Measurements from ENCODE around the gene OLFM3. TPM values are rescaled to one million over a fixed set of nuclear protein-coding genes. Genes with fewer than 3 reads are reported as not detected.

OLFM3 gene
- total RNA-seq (2014; rRNA removed; shearing (Covaris generic); ENCODE audit: low replicate concordance), result not detected in 2 replicates

DNA sequence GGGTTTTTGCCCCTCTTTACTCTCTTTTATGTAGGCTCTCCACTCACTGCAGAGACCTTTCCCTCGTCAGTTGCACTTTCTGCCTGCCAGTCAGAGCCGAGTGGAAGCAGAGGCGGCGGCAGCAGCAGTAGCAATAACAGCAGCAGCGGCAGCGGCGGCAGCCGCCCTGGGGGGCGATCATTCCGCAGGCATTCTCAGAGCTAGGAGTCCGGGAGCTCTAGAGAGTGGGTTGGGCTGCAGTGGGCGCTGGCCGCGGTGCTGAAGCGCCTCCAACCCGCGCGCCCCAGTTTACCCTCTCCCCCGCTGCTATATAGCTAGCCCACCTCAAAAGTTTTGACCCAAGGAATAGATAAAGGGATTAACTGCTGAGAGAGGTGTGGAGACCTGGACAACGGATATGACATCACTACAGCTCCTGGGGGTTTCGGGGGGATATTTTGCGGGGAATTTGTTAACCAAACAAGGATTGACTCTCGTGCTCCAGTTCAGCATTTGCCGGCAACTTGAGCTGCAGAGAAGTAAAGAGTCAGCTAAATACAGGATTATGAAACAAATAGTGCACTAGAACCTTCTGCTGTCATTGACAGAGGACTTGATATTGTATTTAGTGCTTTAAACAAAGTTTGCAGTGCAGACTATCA lies at the start of gene OLFM3:
TSS of gene OLFM3 (minus strand) at position 102 of the 641 bp plus-strand sequence.
- Histone ChIP-seq H3K27me3 (no peaks in the 10 kb centered on the region; the same call in 1 of the 2 replicates), H3K4me3 (no peak within 1 kb of the TSS), H3K9me3 (no peaks in the 10 kb centered on the region), H3K36me3 (no peaks in the 10 kb centered on the region)
- peak; percentile 9 for DNase-seq

DNA sequence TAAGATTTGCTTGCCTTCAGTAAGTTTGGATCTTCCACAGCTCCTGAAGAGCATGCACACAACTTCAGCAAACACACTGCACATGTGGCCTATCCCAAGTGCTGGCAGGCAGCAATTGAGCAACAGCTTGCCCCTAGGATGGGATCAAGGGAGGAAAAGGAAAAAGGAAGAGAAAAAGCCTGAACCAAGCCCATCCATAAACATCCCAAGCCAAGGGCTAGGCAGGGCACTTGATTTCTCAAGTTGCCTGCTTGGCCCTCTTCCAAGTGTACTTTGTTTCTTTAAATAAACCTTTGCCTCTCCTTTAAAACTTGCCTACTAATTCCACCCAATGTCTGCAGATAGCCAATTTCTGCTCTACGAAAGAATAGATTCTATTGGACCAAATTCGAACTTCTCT lies 49.0 kb upstream of the OLFM3 start:
- Histone ChIP-seq H3K4me3 (no peak overlapping the region), H3K27me3 (no peaks in the 10 kb centered on the region), H3K36me3 (no peaks in the 10 kb centered on the region)

DNA sequence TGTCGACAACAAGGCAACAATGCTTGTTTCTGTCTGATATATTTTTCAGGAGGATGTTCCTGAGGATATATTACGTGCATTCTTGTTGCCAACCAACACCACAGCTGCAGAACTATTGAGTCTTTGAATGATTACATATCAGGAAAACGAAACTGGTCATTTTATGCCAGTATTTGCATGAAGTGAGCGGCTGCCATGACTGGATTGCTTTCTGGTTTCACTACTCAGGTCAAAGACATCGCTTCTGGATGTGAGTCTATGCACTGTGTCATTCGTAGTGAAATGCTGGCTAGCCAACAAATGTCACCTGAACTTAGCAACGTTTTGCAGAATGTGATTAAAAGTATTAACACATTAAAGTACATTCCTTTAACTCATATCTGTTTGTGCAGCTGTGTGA lies 35.8 kb upstream of the OLFM3 start:
- no peak for DNase-seq
- H3K9me3 ChIP-seq, result no peaks in the 10 kb centered on the region
- H3K27me3 ChIP-seq, result no peaks in the 10 kb centered on the region
- no peak overlapping the region for H3K4me3 ChIP-seq
- no peaks in the 10 kb centered on the region for H3K36me3 ChIP-seq

More for the DNA sequence above, 49.0 kb upstream of the OLFM3 start:
- no peaks in the 10 kb centered on the region for H3K9me3 ChIP-seq
- DNase-seq, result no peak

DNA sequence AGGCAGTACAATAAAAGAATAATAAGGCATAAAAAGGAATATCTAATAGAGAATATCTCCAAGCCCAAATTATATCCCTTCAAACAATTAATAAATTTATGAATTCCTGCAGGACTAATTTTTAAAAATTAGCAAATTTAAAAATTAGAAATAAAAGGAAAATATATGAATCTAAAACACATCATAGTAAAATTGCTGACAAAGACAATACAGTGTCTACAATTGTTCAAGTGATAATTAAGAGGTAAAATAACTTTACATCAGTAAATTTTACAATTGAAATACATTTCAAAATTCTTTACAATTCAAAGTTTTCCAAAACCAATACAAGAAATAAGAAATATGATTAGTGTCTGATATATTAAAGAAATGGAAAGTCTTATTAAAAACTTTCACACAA lies 22.8 kb upstream of the OLFM3 start:
- H3K9me3 ChIP-seq, result no peaks in the 10 kb centered on the region

DNA sequence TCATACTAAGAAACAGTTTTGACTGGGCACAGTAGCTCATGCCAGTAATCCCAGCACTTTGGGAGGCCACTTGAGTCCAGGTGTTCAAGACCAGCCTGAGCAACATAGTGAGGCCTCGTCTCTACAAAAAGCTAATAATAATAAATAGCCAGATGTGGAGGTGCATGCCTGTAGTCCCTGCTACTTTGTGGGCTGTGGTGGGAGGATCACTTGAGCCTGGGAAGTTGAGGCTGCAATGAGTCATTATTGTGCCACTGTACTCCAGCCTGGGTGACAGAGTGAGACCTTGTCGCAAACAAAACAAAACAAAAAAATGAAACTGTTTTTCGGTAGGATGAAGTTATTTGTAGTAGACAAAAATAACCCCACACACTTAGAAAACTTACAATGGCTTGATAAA lies 19.0 kb upstream of the OLFM3 start:
- no peak overlapping the region for H3K4me3 ChIP-seq
- H3K27me3 ChIP-seq, result no peaks in the 10 kb centered on the region
- no peaks in the 10 kb centered on the region for H3K9me3 ChIP-seq
- no peaks in the 10 kb centered on the region for H3K36me3 ChIP-seq
- no peak for DNase-seq

More for the DNA sequence above, 22.8 kb upstream of the OLFM3 start:
- Histone ChIP-seq H3K4me3 (no peak overlapping the region), H3K36me3 (no peaks in the 10 kb centered on the region), H3K27me3 (no peaks in the 10 kb centered on the region)
- no peak for DNase-seq

DNA sequence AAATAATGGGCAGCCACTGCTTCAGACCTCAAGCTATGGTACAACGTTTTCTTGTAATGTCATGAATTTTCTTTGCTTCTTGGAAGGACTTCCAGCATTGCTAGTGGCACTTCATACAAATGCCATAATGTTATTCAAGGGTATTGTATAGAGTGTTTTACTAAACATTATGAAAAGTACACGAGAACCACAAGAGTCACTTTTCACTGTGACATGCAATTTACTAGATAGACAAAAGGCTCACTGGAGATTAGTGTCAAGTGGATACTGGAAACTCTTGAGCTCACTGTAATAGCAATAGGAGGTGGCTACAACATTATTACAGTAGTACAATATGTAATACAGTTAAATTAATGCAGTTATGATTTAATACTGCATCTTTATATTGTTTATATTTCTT lies 5.3 kb upstream of the OLFM3 start:
- Histone ChIP-seq H3K9me3 (no peaks in the 10 kb centered on the region), H3K36me3 (no peaks in the 10 kb centered on the region), H3K4me3 (no peak overlapping the region), H3K27me3 (no peaks in the 10 kb centered on the region)
- DNase-seq, result no peak

DNA sequence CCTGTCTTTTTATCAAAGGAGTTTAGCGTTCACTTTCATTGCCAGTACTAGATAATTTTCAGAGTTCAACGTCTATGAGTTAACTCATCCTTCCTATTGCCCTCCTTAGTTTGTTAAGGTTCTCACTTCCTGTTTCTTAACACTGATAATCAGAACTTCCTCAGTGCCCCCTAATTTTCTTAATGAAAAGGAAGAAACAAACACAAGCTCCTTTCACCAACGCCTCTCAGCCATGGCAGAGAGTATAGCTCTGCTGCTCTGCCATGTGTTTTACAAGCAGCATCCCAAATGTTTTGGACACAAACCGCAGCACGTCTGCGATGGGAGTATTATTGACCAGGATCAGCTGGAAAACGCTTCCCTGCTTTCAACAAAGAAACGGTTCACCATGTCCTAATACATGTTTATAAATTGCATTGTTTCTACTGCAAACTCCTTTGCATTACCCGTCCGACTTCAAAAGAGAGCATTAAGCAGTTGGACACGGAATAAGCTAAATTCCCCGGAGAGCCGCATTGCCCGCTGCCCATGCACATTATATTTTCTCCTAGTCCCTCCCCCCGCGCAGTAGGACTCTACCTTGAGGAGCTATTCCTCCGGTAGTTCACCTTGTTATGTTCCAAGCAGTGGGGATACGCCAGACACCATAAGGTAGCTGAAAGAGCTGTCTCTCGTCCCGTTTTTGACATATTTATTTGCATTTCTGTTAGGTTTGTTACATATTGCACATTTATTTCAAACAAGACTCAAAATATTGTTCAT lies 561 bp downstream of the OLFM3 start:
- no peaks in the 10 kb centered on the region; the same call in 1 of the 2 replicates for H3K27me3 ChIP-seq
- no peak overlapping the region for H3K4me3 ChIP-seq
- H3K9me3 ChIP-seq, result no peaks in the 10 kb centered on the region
- H3K36me3 ChIP-seq, result no peaks in the 10 kb centered on the region
- DNase-seq, result no peak

DNA sequence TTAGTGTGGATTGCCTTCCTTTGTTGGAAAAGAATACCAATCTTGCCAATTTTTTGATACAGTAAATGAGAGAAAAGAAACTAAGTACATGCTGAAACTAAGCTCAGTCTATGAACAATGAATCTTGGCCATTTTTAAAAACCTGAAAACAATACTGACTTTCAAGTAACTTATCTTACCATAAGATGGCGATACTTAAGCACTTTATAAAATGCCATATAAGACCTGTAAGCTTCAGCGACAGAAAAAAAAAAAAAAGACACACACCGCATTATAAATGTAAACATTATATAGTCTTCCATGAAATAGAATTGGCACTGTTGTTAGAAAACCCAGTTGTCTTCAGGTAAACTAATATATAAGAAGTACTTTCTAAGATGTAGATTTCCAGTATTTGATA lies 3.0 kb downstream of the OLFM3 start:
- Histone ChIP-seq H3K36me3 (no peaks in the 10 kb centered on the region), H3K27me3 (no peaks in the 10 kb centered on the region; the same call in 1 of the 2 replicates)

DNA sequence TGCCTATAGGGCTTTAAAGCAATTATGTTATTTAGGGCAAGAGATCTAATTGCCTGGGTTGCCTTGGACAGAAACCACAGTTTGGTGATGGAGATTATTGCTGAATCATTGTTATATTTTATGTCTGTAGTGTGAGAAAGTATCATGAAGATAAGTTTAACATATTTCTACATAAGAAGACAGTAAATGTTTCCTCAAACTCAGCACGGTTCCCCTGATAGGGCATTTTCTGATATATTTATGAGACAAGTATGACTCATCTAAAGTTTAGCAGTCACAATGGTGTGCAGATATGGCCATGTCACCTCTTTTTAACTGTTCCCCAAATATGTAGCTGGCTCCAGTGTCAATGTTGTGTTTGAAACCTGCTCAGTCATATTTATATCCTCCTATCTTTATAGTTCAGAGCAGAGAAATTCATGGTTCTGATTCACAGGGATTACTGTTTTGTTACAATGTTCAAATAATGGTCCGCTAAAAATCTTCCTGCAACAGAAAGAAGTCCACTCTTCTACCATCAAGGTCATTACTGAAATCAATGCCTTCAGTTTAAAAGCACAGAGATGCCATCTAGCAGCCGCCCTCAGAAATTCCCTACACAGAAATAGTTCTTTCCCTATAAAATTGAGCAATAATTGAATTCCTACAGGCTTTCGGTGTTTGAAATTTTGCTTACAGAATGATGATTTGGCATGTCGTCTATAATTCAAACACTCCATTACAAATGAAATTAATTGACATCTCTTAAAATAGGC lies 3.7 kb downstream of the OLFM3 start:
- no peak overlapping the region for H3K4me3 ChIP-seq
- DNase-seq, result no peak

More for the DNA sequence above, 3.0 kb downstream of the OLFM3 start:
- DNase-seq, result no peak
- Histone ChIP-seq H3K4me3 (no peak overlapping the region), H3K9me3 (no peaks in the 10 kb centered on the region)

DNA sequence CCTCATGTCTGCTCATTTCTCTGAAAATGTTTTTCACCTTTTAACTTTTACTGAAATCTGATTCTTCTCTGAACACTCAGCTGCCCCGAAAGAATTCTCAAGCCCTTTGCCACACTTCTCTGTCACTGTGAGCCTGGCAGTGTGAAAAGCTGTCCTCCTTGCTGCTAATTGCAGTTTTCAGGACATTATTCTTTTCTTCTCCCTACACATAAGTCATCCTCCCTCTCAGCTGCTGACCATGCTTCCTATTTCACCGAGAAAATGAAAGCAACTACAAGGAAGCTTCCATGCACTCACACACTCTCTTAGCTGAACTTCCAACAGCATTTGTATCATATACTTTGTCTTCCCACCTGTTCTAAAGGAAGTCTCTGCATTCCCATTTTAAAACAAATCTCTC lies 15.8 kb downstream of the OLFM3 start:
- Histone ChIP-seq H3K4me3 (no peak overlapping the region), H3K27me3 (no peaks in the 10 kb centered on the region), H3K36me3 (no peaks in the 10 kb centered on the region), H3K9me3 (no peaks in the 10 kb centered on the region)
- no peak for DNase-seq

More for the DNA sequence above, 3.7 kb downstream of the OLFM3 start:
- Histone ChIP-seq H3K9me3 (no peaks in the 10 kb centered on the region), H3K36me3 (no peaks in the 10 kb centered on the region), H3K27me3 (no peaks in the 10 kb centered on the region; the same call in 1 of the 2 replicates)

DNA sequence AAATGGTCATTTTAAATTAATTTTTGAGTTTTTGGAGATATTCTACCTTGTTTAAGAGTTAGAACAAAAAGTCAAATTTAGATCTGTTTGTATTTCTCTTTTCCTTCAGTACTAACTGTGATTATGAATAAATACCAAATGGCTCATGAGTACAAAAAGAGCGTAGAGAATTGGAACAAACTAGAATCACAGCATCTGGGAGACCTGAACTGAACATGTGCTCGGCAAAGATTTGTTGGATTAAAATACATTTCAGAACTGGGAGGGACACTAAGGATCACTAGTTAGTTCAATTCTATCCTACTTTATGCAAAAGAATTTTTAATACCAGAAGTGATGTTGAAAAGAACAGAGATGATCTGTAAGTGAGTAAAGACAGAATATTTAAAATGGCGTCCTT lies 19.5 kb downstream of the OLFM3 start:
- no peak for DNase-seq
- Histone ChIP-seq H3K9me3 (no peaks in the 10 kb centered on the region), H3K27me3 (0 out of 2 replicates have a peak, but pooled peaks cover 3% of the 10 kb centered on the region), H3K4me3 (no peak overlapping the region), H3K36me3 (no peaks in the 10 kb centered on the region)

DNA sequence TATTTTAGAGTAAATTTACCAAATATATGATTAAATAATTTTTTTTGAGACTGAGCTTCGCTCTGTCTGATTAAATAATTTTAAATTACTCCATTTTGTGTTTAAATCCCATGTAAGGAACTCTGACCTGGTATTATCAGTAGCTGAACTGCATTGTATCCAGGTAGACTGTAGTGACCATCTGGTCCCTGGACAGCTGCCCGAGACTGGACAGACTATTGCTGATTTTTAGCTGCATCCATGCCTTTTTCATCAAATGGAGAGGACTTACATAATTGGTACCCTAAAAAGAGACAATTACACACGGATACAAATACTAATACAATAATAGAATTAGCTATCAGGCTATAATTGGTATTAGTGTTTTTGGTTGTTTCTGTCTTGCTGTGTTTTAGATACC lies 20.6 kb downstream of the OLFM3 start:
- Histone ChIP-seq H3K36me3 (no peaks in the 10 kb centered on the region), H3K4me3 (no peak overlapping the region), H3K9me3 (no peaks in the 10 kb centered on the region), H3K27me3 (0 out of 2 replicates have a peak, but pooled peaks cover 3% of the 10 kb centered on the region)
- DNase-seq, result no peak

DNA sequence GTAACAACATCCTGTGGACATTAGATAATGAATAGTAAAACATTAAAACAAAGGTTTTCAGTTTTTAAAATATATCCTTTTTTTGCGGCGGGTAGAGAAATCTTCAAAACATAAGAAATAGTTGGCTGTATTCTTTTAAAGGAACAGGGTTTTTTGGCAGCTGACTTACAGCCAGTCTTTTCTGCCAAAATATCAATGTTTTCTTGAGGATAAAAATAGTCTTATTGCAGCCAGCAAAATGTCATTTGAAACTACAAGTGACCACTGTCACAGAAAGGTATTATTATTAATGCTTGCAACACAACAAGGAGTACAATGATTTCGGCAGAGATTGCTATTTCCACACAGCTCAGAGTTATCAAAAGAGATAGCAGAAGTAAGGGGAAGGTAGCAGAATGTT lies 21.4 kb downstream of the OLFM3 start:
- Histone ChIP-seq H3K36me3 (no peaks in the 10 kb centered on the region), H3K27me3 (0 out of 2 replicates have a peak, but pooled peaks cover 3% of the 10 kb centered on the region), H3K9me3 (no peaks in the 10 kb centered on the region), H3K4me3 (no peak overlapping the region)
- DNase-seq, result no peak

DNA sequence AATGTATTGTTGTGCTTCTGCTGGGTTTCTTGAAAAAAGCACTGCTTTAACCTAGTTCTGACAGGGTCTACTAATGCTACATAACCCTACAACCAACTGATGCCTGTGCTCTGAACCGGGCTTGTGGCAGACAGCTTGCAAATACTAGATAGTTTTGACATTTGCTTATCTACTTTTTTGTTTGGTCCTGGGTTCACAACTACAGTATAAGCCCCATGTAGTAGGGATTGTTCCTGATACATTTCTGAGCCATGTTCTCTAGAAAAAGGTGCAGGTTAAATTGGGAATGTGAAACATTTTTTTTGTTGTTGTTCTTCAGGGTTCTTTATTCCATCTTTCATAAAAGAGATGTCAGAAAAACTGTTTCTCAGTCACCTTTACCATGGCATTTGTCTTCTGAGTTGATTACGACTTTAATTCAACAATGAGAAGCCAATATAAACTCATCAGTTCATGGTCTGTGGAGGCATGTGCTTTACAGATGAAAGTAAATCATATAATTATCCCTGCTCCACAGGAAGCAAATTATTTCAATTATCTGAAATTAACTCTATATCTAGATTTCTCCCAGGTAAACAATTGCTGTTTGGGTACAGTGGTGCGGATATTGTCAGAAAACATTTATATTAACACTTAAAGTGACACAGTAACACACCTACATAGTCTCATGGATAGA lies 22.0 kb downstream of the OLFM3 start:
- DNase-seq, result no peak
- H3K27me3 ChIP-seq, result 0 out of 2 replicates have a peak, but pooled peaks cover 3% of the 10 kb centered on the region
- H3K4me3 ChIP-seq, result no peak overlapping the region
- no peaks in the 10 kb centered on the region for H3K9me3 ChIP-seq
- H3K36me3 ChIP-seq, result no peaks in the 10 kb centered on the region

DNA sequence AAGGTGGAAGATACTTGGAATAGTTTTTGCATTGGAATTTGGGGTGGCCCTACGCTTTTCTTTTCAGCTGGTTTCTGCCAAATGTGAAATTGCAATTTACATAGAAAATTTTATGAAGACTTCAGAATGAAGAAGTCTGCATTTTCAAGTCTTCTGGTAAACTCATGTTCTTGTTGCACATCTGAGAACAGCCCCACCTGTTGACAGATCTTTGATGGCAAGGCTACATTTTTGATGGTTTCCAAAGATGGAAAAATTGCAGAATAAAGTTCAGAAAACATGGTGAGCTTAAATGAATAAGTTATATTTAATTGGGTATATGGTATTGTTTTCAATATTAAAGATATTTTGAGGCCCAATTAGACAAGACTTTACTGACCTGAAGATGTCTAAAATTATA lies 25.4 kb downstream of the OLFM3 start:
- no peak for DNase-seq

DNA sequence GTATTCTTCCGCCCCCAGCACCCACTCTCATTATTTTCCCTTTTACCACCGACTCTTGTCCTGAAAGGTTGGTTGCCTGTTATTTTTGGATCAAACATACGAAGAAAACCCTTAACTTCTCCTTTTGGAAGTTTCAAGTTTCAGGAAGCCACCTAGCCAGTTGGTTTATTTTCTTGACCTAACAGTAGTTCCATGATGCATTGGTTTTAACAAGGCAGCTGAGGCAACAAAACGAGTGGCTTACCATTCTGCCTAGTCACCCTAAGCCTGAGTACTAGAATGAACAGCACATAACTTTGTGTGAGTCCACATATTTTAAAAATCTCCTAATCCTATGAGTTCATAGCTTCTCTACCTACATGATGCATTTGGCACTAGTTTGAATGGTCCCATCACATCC lies 28.9 kb downstream of the OLFM3 start:
- DNase-seq, result no peak
- no peaks in the 10 kb centered on the region for H3K9me3 ChIP-seq
- no peaks in the 10 kb centered on the region for H3K36me3 ChIP-seq
- H3K4me3 ChIP-seq, result no peak overlapping the region
- H3K27me3 ChIP-seq, result no peaks in the 10 kb centered on the region

More for the DNA sequence above, 25.4 kb downstream of the OLFM3 start:
- no peaks in the 10 kb centered on the region for H3K36me3 ChIP-seq
- H3K27me3 ChIP-seq, result 0 out of 2 replicates have a peak, but pooled peaks cover 3% of the 10 kb centered on the region
- no peaks in the 10 kb centered on the region for H3K9me3 ChIP-seq
- H3K4me3 ChIP-seq, result no peak overlapping the region
